OCI-LY1 (cell line): Measurements from ENCODE around the gene ACAT2.

ENCODE experiments used
- H2AFZ ChIP-seq: fragments of 200-600 bp; sonication (generic), shearing (Covaris generic); 2 replicates; pipeline ENCODE4 v1.6.0; 2014; ENCODE audit warnings: antibody characterized with exemption, mild to moderate bottlenecking, low read length
- H3F3A ChIP-seq: fragments of 200-600 bp; sonication (generic), shearing (Covaris generic); 2 replicates; pipeline ENCODE4 v1.6.0; 2014; ENCODE audit warnings: mild to moderate bottlenecking, antibody characterized with exemption, low read length, moderate library complexity; ENCODE audit not compliant: insufficient read depth
- H3K27ac ChIP-seq: fragments of 200-600 bp; sonication (generic); 2 replicates; pipeline ENCODE4 v1.5.1; 2014; ENCODE audit warnings: low read length, mixed run types, mild to moderate bottlenecking, low read depth; ENCODE audit not compliant: poor library complexity, severe bottlenecking
- H3K27me3 ChIP-seq: fragments of 200-600 bp; sonication (generic); 2 replicates; pipeline ENCODE4 v1.6.0; 2014; ENCODE audit warnings: antibody characterized with exemption, mild to moderate bottlenecking, low read length, moderate library complexity; ENCODE audit not compliant: insufficient read depth
- H3K36me3 ChIP-seq: fragments of 200-600 bp; sonication (generic); 2 replicates; pipeline ENCODE4 v1.6.1; 2014; ENCODE audit warnings: mild to moderate bottlenecking, antibody characterized with exemption, low read length, moderate library complexity, mixed read lengths; ENCODE audit not compliant: insufficient read depth
- H3K4me1 ChIP-seq: fragments of 200-600 bp; sonication (generic); 2 replicates; pipeline ENCODE4 v1.5.1; 2014; ENCODE audit warnings: mild to moderate bottlenecking, low read length, moderate library complexity; ENCODE audit not compliant: insufficient read depth, severe bottlenecking
- H3K4me2 ChIP-seq: fragments of 200-600 bp; sonication (generic), shearing (Covaris generic); 2 replicates; pipeline ENCODE4 v1.6.1; 2014; ENCODE audit warnings: low read length
- H3K4me3 ChIP-seq: fragments of 200-600 bp; sonication (generic); 2 replicates; pipeline ENCODE4 v1.5.1; 2014; ENCODE audit warnings: low read length, low read depth, mild to moderate bottlenecking, mixed read lengths; ENCODE audit not compliant: poor library complexity, severe bottlenecking
- H3K79me2 ChIP-seq: fragments of 200-600 bp; shearing (Covaris generic); 2 replicates; pipeline ENCODE4 v1.6.1; 2016; ENCODE audit warnings: mixed run types, low read length, mixed read lengths; ENCODE audit not compliant: insufficient read depth
- H3K9ac ChIP-seq: fragments of 200-600 bp; sonication (generic), shearing (Covaris generic); 2 replicates; pipeline ENCODE4 v1.6.1; 2014; ENCODE audit warnings: mild to moderate bottlenecking, low read length, mixed read lengths
- H3K9me2 ChIP-seq: fragments of 200-600 bp; sonication (generic), shearing (Covaris generic); 2 replicates; pipeline ENCODE4 v1.6.1; 2014; ENCODE audit warnings: low read depth, mild to moderate bottlenecking, low read length, mixed read lengths
- H3K9me3 ChIP-seq: fragments of 200-600 bp; shearing (Covaris generic); 2 replicates; pipeline ENCODE4 v1.6.1; 2014; ENCODE audit warnings: low read length, mixed read lengths
- H4K20me1 ChIP-seq: fragments of 200-600 bp; sonication (generic), shearing (Covaris generic); 2 replicates; pipeline ENCODE4 v1.6.0; 2016; ENCODE audit warnings: mild to moderate bottlenecking, low read length; ENCODE audit not compliant: insufficient read depth
- EZH2 ChIP-seq: fragments of 200-600 bp; sonication (generic), shearing (Covaris generic); IDR thresholded peaks from 2 replicates; pipeline ENCODE4 v1.8.0; 2017; ENCODE audit warnings: borderline replicate concordance, mixed run types, mild to moderate bottlenecking, antibody characterized with exemption, low read length, moderate library complexity, mixed read lengths
- TF ChIP-seq, protein P1 (sequence below): fragments of 200-600 bp; sonication (generic), shearing (Covaris generic); IDR thresholded peaks from 2 replicates; pipeline ENCODE4 v1.5.1; 2017; ENCODE audit warnings: mild to moderate bottlenecking, antibody characterized with exemption, low read length, moderate library complexity, mixed read lengths

ACAT2 gene

DNA sequence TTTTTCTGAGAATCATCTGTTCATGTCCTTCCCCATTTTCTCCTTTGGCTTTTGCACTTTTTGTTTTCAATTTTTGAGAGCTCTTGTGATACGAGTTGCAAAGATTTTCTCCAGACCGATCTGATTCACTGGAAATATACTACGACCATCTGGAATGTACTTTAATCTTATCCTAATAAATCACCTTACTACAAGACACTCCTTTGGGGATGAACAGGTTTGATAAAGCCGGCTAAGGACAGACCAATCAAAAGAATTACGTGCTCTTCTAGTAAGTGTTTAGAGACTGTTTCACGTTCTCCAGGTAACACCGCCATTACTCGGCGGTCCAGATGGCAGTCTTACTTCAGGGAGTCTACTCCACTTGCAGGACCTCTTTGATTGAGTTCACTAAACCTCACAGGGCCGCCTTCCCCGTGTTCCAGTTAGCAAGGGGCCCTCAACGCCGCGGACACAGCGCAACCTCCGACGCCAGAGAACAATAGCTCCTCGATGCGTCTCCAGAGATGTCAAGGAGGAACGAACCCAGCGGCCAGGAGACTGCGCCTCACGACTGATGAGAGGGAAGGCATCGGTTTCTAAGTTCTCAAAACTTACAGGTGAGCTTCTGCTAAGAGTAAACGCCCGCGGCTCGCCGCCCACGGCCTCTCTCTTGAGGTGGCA lies 35.5 kb upstream of the ACAT2 start:
- H3K9ac ChIP-seq: peak overlapping the region; percentile 98
- peaks cover 67% of the 10 kb centered on the region for H3K79me2 ChIP-seq
- no peak for TF ChIP-seq EZH2
- H3K9me3 ChIP-seq: no peaks in the 10 kb centered on the region
- H3K4me1 ChIP-seq: peaks cover 44% of the 10 kb centered on the region
- no peaks in the 10 kb centered on the region for H3K27me3 ChIP-seq
- H3K27ac ChIP-seq: peak overlapping the region; percentile 92
- H3K36me3 ChIP-seq: peaks cover 46% of the 10 kb centered on the region
- peak overlapping the region; percentile 93 for H3K4me3 ChIP-seq
- H2AFZ ChIP-seq: no peak overlapping the region
- H3F3A ChIP-seq: no peaks in the 10 kb centered on the region
- no peaks in the 10 kb centered on the region for H3K9me2 ChIP-seq
- peak overlapping the region; percentile 99 for H3K4me2 ChIP-seq
- 0 out of 2 replicates have a peak, but pooled peaks cover 2% of the 10 kb centered on the region for H4K20me1 ChIP-seq

DNA sequence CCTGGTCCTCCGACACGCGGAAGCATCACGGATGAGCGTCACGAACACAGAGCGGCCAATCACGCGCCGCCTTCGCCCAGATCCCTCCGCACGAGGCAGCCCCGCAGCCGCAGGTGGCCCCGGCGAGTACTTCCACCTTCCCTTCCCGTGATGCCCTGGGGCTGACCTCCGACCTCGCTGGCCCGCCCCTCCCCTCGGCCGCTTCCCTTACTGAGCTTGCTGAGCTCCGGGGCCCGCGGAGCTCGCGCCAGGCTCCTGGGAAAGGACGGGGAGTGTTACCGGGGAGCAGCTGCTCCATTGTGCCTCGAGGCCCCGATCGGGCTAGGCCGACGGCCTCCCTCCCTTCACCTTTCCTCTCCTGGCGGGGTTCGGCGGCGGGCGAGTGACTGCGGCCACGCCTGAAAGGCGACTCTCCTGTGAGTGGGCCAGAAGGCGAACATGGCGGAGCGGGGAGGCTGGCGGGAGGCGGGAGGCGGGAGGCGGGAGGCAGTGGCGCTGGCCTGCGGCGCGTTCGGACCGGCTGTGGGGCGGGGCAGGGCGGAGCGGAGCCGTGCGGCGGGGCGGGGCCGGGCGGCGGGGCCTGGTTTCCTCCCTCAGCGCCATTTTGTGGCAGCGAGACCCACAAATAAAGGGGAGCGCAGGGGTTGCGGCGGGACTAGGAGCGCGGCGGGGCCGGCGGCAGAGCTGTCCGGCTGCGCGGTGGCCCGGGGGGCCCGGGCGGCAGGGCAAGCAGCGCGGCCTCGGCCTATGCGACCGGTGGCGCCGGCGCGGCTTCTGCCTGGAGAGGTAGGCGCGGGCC lies 34.7 kb upstream of the ACAT2 start, which contains the start of gene WTAP:
TSS of gene WTAP (plus strand) at position 589 of the 799 bp plus-strand sequence. CDS start 8,760 bp downstream, outside the sequence.
- Histone ChIP-seq H3K9me2 (no peaks in the 10 kb centered on the region), H3K4me1 (peaks cover 52% of the 10 kb centered on the region), H3K4me2 (peak within 1 kb of the TSS; percentile 99), H3K9me3 (no peaks in the 10 kb centered on the region), H3K27me3 (no peaks in the 10 kb centered on the region), H3K4me3 (peak within 1 kb of the TSS; percentile 93), H3K9ac (peak within 1 kb of the TSS; percentile 98), H2AFZ (no peak within 1 kb of the TSS), H4K20me1 (0 out of 2 replicates have a peak, but pooled peaks cover 2% of the 10 kb centered on the region), H3K36me3 (peaks cover 54% of the 10 kb centered on the region), H3F3A (no peaks in the 10 kb centered on the region), H3K79me2 (peaks cover 74% of the 10 kb centered on the region), H3K27ac (peak within 1 kb of the TSS; percentile 92)
- TF ChIP-seq, protein P1, sequence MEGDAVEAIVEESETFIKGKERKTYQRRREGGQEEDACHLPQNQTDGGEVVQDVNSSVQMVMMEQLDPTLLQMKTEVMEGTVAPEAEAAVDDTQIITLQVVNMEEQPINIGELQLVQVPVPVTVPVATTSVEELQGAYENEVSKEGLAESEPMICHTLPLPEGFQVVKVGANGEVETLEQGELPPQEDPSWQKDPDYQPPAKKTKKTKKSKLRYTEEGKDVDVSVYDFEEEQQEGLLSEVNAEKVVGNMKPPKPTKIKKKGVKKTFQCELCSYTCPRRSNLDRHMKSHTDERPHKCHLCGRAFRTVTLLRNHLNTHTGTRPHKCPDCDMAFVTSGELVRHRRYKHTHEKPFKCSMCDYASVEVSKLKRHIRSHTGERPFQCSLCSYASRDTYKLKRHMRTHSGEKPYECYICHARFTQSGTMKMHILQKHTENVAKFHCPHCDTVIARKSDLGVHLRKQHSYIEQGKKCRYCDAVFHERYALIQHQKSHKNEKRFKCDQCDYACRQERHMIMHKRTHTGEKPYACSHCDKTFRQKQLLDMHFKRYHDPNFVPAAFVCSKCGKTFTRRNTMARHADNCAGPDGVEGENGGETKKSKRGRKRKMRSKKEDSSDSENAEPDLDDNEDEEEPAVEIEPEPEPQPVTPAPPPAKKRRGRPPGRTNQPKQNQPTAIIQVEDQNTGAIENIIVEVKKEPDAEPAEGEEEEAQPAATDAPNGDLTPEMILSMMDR: no peak
- TF ChIP-seq EZH2: no peak

DNA sequence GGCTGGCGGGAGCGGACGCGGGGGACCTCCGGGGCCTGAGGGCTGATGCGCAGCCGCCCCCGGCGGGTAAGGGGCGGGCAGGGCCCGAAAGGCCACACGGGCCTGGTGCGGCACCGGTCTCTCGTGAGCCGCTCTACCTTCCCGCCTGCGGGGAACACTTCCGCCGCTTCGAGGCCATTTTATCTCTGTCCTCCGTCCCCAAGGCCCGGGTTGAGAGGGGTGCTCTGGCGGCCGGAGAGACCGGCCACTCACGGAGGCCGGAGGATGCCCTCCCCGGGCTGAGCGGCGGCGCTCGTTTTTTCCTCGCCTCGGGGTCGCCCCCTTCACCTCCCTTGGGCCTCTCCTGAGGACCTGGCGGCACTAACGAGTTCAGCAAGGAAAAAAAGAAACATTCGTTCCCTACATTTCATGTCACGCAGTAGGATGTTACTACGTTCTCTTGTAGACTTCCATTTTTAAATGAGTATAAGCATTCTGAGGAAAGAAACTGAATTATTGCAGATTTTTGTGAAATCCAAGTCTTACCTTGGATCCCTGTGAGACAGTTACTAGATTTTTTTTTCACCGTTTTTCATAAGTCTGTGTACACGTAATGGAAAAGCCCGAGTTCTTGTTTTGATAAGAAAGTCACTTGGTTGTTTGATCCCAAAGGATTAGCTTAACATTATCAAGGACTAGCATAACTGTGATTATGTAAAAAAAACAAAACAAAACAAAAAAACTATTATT lies 34.0 kb upstream of the ACAT2 start:
- peak overlapping the region; percentile 95 for H3K9ac ChIP-seq
- H2AFZ ChIP-seq: no peak overlapping the region
- peak overlapping the region; percentile 91 for H3K4me2 ChIP-seq
- H3K27ac ChIP-seq: peak overlapping the region; percentile 71
- 0 out of 2 replicates have a peak, but pooled peaks cover 2% of the 10 kb centered on the region for H4K20me1 ChIP-seq
- H3F3A ChIP-seq: no peaks in the 10 kb centered on the region
- peaks cover 82% of the 10 kb centered on the region for H3K79me2 ChIP-seq
- peak overlapping the region; percentile 93 for H3K4me3 ChIP-seq
- no peaks in the 10 kb centered on the region for H3K27me3 ChIP-seq
- no peaks in the 10 kb centered on the region for H3K9me2 ChIP-seq
- no peaks in the 10 kb centered on the region for H3K9me3 ChIP-seq
- H3K36me3 ChIP-seq: peaks cover 53% of the 10 kb centered on the region
- no peak for TF ChIP-seq EZH2
- TF ChIP-seq, protein P1: no peak
- H3K4me1 ChIP-seq: peaks cover 58% of the 10 kb centered on the region
